HG02981 (cell line): ENCODE measurements around the gene CYP2C9.

Experiments
- ATAC-seq: cut with Tn5 transposase; IDR thresholded peaks from one replicate; pipeline ENCODE4 v1.9.1; 2021; ENCODE audit warnings: mild to moderate bottlenecking, moderate library complexity; ENCODE audit not compliant: unreplicated experiment

The CYP2C9 gene

GRCh38 chr10:95035332-95036295, 97.2 kb downstream of the CYP2C9 start:
- no peak for ATAC-seq

GRCh38 chr10:95039281-95039680, 100.8 kb downstream of the CYP2C9 start:
- no peak for ATAC-seq
